GM23338 (cell line): ENCODE measurements around the gene HADH. TPM values are rescaled to one million over a fixed set of nuclear protein-coding genes. Genes with fewer than 3 reads are reported as not detected.
A peak's percentile ranks its signal among the peaks of the same experiment; 100 is the strongest.

Experiments used
- ATAC-seq: fragments of 200-7000 bp; cut with Tn5 transposase; 3 replicates; pipeline ENCODE4 v1.9.1; 2020
- DNase-seq: peaks from one replicate; pipeline ENCODE4 v3.0.0-alpha.2; 2015; ENCODE audit warnings: low spot score
- H2AFZ ChIP-seq: fragments of 200-600 bp; sonication (generic); 2 replicates; pipeline ENCODE4 v1.8.0; 2016; ENCODE audit warnings: antibody characterized with exemption, mild to moderate bottlenecking, moderate library complexity
- H3F3A ChIP-seq: fragments of 200-600 bp; sonication (generic); replicated peaks from 2 replicates; pipeline ENCODE4 v1.8.0; 2017; ENCODE audit warnings: antibody characterized with exemption, mixed run types, low read depth
- H3K27ac ChIP-seq: fragments of 200-600 bp; sonication (generic); 2 replicates; pipeline ENCODE4 v1.6.1; 2016; ENCODE audit warnings: low read depth
- H3K27me3 ChIP-seq: fragments of 200-600 bp; sonication (generic); 2 replicates; pipeline ENCODE4 v1.8.0; 2016; ENCODE audit warnings: mild to moderate bottlenecking, mixed run types, moderate library complexity; ENCODE audit not compliant: insufficient read depth
- H3K36me3 ChIP-seq: fragments of 200-600 bp; sonication (generic); 2 replicates; pipeline ENCODE4 v1.8.0; 2016; ENCODE audit warnings: mild to moderate bottlenecking; ENCODE audit not compliant: insufficient read depth
- H3K4me1 ChIP-seq: fragments of 200-600 bp; sonication (generic); 2 replicates; pipeline ENCODE4 v1.8.0; 2016; ENCODE audit warnings: mild to moderate bottlenecking, moderate library complexity; ENCODE audit not compliant: insufficient read depth
- H3K4me2 ChIP-seq: fragments of 200-600 bp; sonication (generic); 2 replicates; pipeline ENCODE4 v1.7.1; 2017; ENCODE audit warnings: mixed run types
- H3K4me3 ChIP-seq: fragments of 200-600 bp; sonication (generic); 2 replicates; pipeline ENCODE4 v1.6.1; 2016; ENCODE audit warnings: mixed run types
- H3K79me2 ChIP-seq: fragments of 200-600 bp; sonication (generic); replicated peaks from 2 replicates; pipeline ENCODE4 v1.8.0; 2017; ENCODE audit warnings: mild to moderate bottlenecking; ENCODE audit not compliant: insufficient read depth
- H3K9me2 ChIP-seq: fragments of 200-600 bp; sonication (generic); 2 replicates; pipeline ENCODE4 v1.8.0; 2017; ENCODE audit not compliant: insufficient read depth
- H4K20me1 ChIP-seq: fragments of 200-600 bp; sonication (generic); replicated peaks from 2 replicates; pipeline ENCODE4 v1.8.0; 2017; ENCODE audit warnings: mild to moderate bottlenecking; ENCODE audit not compliant: insufficient read depth
- H3K27ac Mint-ChIP-seq: 2 replicates; pipeline ENCODE4 v1.8.0; 2020; ENCODE audit warnings: inconsistent platforms, mild to moderate bottlenecking, moderate library complexity, mixed read lengths
- H3K27me3 Mint-ChIP-seq: 3 replicates; pipeline ENCODE4 v1.8.0; 2022; ENCODE audit warnings: low read depth, mild to moderate bottlenecking, moderate library complexity, mixed read lengths, inconsistent platforms; ENCODE audit not compliant: insufficient read depth, poor library complexity
- H3K36me3 Mint-ChIP-seq: 3 replicates; pipeline ENCODE4 v1.8.0; 2021; ENCODE audit warnings: low read depth, mild to moderate bottlenecking, inconsistent platforms, moderate library complexity, mixed read lengths
- H3K4me1 Mint-ChIP-seq: 3 replicates; pipeline ENCODE4 v1.8.0; 2020; ENCODE audit warnings: mild to moderate bottlenecking, inconsistent platforms, mixed read lengths
- H3K4me3 Mint-ChIP-seq: 3 replicates; pipeline ENCODE4 v1.8.0; 2021; ENCODE audit warnings: moderate library complexity, mild to moderate bottlenecking, inconsistent platforms, mixed read lengths
- H3K9me3 Mint-ChIP-seq: 3 replicates; pipeline ENCODE4 v1.8.0; 2020; ENCODE audit warnings: moderate library complexity, mild to moderate bottlenecking, inconsistent platforms, mixed read lengths
- CREB1 ChIP-seq: fragments of 250-450 bp; sonication (Bioruptor Pico); IDR thresholded peaks from 2 replicates; pipeline ENCODE4 v1.5.0; 2020; ENCODE audit warnings: low read depth, mild to moderate bottlenecking, moderate library complexity
- ETS1 ChIP-seq: IDR thresholded peaks from 2 replicates; pipeline ENCODE4 v1.6.1; 2016; ENCODE audit warnings: antibody characterized with exemption
- EZH2 ChIP-seq: fragments of 200-600 bp; sonication (generic); IDR thresholded peaks from one replicate; pipeline ENCODE4 v1.8.0; 2017; ENCODE audit warnings: antibody characterized with exemption, mild to moderate bottlenecking, low read depth; ENCODE audit not compliant: unreplicated experiment
- EZH2phosphoT487 ChIP-seq: fragments of 200-600 bp; sonication (generic); IDR thresholded peaks from one replicate; pipeline ENCODE4 v1.8.1; 2018; ENCODE audit warnings: antibody characterized with exemption; ENCODE audit not compliant: unreplicated experiment
- JUNB ChIP-seq: IDR thresholded peaks from one replicate; pipeline ENCODE4 v1.6.1; 2016; ENCODE audit warnings: antibody characterized with exemption; ENCODE audit not compliant: unreplicated experiment
- NANOG ChIP-seq: IDR thresholded peaks from 2 replicates; pipeline ENCODE4 v1.6.1; 2016; ENCODE audit warnings: antibody characterized with exemption, borderline replicate concordance
- POLR2AphosphoS5 ChIP-seq: IDR thresholded peaks from 2 replicates; pipeline ENCODE4 v1.6.1; 2016; ENCODE audit warnings: antibody characterized with exemption, low read depth
- STAT1 ChIP-seq: IDR thresholded peaks from one replicate; pipeline ENCODE4 v1.6.1; 2016; ENCODE audit warnings: antibody characterized with exemption; ENCODE audit not compliant: unreplicated experiment
- ZNF114 ChIP-seq: fragments of 250-450 bp; sonication (Bioruptor Pico); IDR thresholded peaks from 2 replicates; pipeline ENCODE4 v1.5.0; 2020; ENCODE audit warnings: mild to moderate bottlenecking, moderate library complexity
- ZNF331 ChIP-seq: fragments of 250-450 bp; sonication (Bioruptor Pico); IDR thresholded peaks from 2 replicates; pipeline ENCODE4 v1.5.0; 2020; ENCODE audit warnings: low read depth, mild to moderate bottlenecking, moderate library complexity
- polyA plus RNA-seq: library from polyadenylated mRNA; unstranded; fragments of >200 nt; fragmentation: Nextera tagmentation; extraction: Ambion mirVana; gene quantifications from 2 replicates; pipeline ENCODE4 v1.2.1, GENCODE V29; 2016
- total RNA-seq: library from RNA; depleted of rRNA; stranded (reverse); fragments of >200 nt; shearing (Covaris generic); gene quantifications from 2 replicates; pipeline ENCODE4 v1.2.3, GENCODE V29; 2014
- TF ChIP-seq, protein P1 (sequence below): IDR thresholded peaks from one replicate; pipeline ENCODE4 v1.6.1; 2018; ENCODE audit warnings: antibody characterized with exemption; ENCODE audit not compliant: unreplicated experiment
- TF ChIP-seq, protein P2 (sequence below), 2 experiments: fragments of 200-600 bp in 1 of 2; sonication (generic) in 1 of 2; conservative IDR thresholded peaks; 2 replicates each; pipeline versions ENCODE4 v1.5.1 to v1.6.1; 2016 to 2017; ENCODE audit warnings: antibody characterized with exemption in 2 of 2, low read depth in 2 of 2, mild to moderate bottlenecking in 2 of 2, moderate library complexity in 1 of 2

Gene HADH
- total and polyA plus RNA-seq, 2 experiments from 2014 or later, result 39.1 to 39.2 TPM

- TF ChIP-seq, protein P1, sequence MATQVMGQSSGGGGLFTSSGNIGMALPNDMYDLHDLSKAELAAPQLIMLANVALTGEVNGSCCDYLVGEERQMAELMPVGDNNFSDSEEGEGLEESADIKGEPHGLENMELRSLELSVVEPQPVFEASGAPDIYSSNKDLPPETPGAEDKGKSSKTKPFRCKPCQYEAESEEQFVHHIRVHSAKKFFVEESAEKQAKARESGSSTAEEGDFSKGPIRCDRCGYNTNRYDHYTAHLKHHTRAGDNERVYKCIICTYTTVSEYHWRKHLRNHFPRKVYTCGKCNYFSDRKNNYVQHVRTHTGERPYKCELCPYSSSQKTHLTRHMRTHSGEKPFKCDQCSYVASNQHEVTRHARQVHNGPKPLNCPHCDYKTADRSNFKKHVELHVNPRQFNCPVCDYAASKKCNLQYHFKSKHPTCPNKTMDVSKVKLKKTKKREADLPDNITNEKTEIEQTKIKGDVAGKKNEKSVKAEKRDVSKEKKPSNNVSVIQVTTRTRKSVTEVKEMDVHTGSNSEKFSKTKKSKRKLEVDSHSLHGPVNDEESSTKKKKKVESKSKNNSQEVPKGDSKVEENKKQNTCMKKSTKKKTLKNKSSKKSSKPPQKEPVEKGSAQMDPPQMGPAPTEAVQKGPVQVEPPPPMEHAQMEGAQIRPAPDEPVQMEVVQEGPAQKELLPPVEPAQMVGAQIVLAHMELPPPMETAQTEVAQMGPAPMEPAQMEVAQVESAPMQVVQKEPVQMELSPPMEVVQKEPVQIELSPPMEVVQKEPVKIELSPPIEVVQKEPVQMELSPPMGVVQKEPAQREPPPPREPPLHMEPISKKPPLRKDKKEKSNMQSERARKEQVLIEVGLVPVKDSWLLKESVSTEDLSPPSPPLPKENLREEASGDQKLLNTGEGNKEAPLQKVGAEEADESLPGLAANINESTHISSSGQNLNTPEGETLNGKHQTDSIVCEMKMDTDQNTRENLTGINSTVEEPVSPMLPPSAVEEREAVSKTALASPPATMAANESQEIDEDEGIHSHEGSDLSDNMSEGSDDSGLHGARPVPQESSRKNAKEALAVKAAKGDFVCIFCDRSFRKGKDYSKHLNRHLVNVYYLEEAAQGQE, result no peak
These were observed 48.2 kb downstream of the HADH start (continued) for GRCh38 chr4:108037884-108038283.

- no peaks in the 10 kb centered on the region for H3K36me3 Mint-ChIP-seq
- no peak for DNase-seq
- H3K9me2 ChIP-seq, result no peaks in the 10 kb centered on the region
- peaks cover 7% of the 10 kb centered on the region; the same call in 1 of the 3 replicates for H3K4me1 Mint-ChIP-seq
- H3K27me3 Mint-ChIP-seq, result peaks cover 5% of the 10 kb centered on the region
- H3K4me3 ChIP-seq, result no peak overlapping the region
- no peak overlapping the region for H3K27ac ChIP-seq
- no peaks in the 10 kb centered on the region for H3K36me3 ChIP-seq
- H3K9me3 Mint-ChIP-seq, result 0 out of 3 replicates have a peak, but pooled peaks cover 2% of the 10 kb centered on the region
- no peak overlapping the region for H3K4me2 ChIP-seq
- H2AFZ ChIP-seq, result no peak overlapping the region
- no peak overlapping the region for H3K4me3 Mint-ChIP-seq
- H3K27ac Mint-ChIP-seq, result no peak overlapping the region
- no peak for TF ChIP-seq JUNB
- TF ChIP-seq, protein P2, sequence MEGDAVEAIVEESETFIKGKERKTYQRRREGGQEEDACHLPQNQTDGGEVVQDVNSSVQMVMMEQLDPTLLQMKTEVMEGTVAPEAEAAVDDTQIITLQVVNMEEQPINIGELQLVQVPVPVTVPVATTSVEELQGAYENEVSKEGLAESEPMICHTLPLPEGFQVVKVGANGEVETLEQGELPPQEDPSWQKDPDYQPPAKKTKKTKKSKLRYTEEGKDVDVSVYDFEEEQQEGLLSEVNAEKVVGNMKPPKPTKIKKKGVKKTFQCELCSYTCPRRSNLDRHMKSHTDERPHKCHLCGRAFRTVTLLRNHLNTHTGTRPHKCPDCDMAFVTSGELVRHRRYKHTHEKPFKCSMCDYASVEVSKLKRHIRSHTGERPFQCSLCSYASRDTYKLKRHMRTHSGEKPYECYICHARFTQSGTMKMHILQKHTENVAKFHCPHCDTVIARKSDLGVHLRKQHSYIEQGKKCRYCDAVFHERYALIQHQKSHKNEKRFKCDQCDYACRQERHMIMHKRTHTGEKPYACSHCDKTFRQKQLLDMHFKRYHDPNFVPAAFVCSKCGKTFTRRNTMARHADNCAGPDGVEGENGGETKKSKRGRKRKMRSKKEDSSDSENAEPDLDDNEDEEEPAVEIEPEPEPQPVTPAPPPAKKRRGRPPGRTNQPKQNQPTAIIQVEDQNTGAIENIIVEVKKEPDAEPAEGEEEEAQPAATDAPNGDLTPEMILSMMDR (conservative IDR thresholded peaks at IDR 0.05; ENCODE audit: low read depth in 2 of 2), result peak; percentile 10 to 45; a peak in 2 of 4 replicates
- H4K20me1 ChIP-seq, result no peaks in the 10 kb centered on the region
- no peaks in the 10 kb centered on the region for H3K27me3 ChIP-seq
- H3K79me2 ChIP-seq, result no peaks in the 10 kb centered on the region
- no peaks in the 10 kb centered on the region for H3F3A ChIP-seq
- no peaks in the 10 kb centered on the region for H3K4me1 ChIP-seq
- ATAC-seq, result no peak
These were observed 53.2 kb downstream of the HADH start for GRCh38 chr4:108042927-108043326.

DNA sequence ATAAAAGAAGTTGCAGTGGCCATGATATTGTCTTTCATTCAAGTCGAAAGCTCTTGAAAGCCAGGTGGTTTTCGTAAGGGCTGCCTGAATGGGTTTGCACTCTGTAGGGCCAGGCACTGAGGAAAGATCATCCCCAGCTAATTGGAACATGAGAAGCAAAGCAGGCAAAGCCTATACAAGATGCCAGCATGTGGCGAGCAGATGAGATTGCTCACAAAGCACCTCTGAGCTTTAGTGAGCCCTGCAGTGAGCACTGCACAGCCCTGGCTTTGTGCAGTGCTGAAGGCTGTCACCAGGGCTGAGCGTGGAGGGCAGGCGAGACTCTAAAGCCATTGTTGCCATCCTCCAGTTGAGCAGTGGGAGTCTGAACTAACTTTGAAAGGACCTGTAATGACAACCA is 53.8 kb downstream of the HADH start:
- no peak overlapping the region for H3K4me2 ChIP-seq
- no peaks in the 10 kb centered on the region for H3K36me3 Mint-ChIP-seq
- no peak overlapping the region for H3K27ac ChIP-seq
- H3K4me3 Mint-ChIP-seq, result no peak overlapping the region
- 0 out of 3 replicates have a peak, but pooled peaks cover 2% of the 10 kb centered on the region for H3K9me3 Mint-ChIP-seq
- no peak overlapping the region for H3K27ac Mint-ChIP-seq
- no peaks in the 10 kb centered on the region for H3K27me3 ChIP-seq
- ATAC-seq (peak; percentile 97), DNase-seq (peak; percentile 16)
- H3K36me3 ChIP-seq, result no peaks in the 10 kb centered on the region
- no peaks in the 10 kb centered on the region for H3K79me2 ChIP-seq
- no peaks in the 10 kb centered on the region for H3F3A ChIP-seq
- no peaks in the 10 kb centered on the region for H3K9me2 ChIP-seq
- H4K20me1 ChIP-seq, result no peaks in the 10 kb centered on the region
- no peak overlapping the region for H3K4me3 ChIP-seq
- H3K27me3 Mint-ChIP-seq, result peaks cover 5% of the 10 kb centered on the region
- H2AFZ ChIP-seq, result no peak overlapping the region
- peaks cover 7% of the 10 kb centered on the region; the same call in 1 of the 3 replicates for H3K4me1 Mint-ChIP-seq
- no peaks in the 10 kb centered on the region for H3K4me1 ChIP-seq
- TF ChIP-seq ZNF331 (CRISPR knock-in tag) (no peak), POLR2AphosphoS5 (no peak), EZH2phosphoT487 (no peak), JUNB (no peak), CREB1 (CRISPR knock-in tag) (no peak), STAT1 (no peak), NANOG (no peak), ETS1 (no peak), EZH2 (no peak), ZNF114 (CRISPR knock-in tag) (no peak)
- TF ChIP-seq, protein P2 (conservative IDR thresholded peaks at IDR 0.05; ENCODE audit: low read depth in 2 of 2), result no peak
